HFF-Myc (cell line): ENCODE measurements around the gene TMA16.
A peak's percentile ranks its signal among the peaks of the same experiment; 100 is the strongest.
"Not testable (repeated sequence)": the region's sequence is repeated elsewhere in the genome, so short reads cannot be mapped to it uniquely, and the experiment has no call there.

Experiments
- DNase-seq: peaks from one replicate; pipeline ENCODE4 v3.0.0-alpha.2; 2011; ENCODE audit warnings: low read depth; ENCODE audit errors: extremely low read depth
- H3K4me3 ChIP-seq: replicated peaks from 2 replicates; pipeline ENCODE4 v1.5.1; 2011; ENCODE audit warnings: low read depth, mild to moderate bottlenecking, control low read depth, low read length
- TF ChIP-seq, protein P1 (sequence below): IDR thresholded peaks from 2 replicates; pipeline ENCODE4 v1.5.1; 2012; ENCODE audit warnings: mild to moderate bottlenecking, low read depth, low read length, control low read depth; ENCODE audit errors: missing control alignments

TMA16 gene

DNA sequence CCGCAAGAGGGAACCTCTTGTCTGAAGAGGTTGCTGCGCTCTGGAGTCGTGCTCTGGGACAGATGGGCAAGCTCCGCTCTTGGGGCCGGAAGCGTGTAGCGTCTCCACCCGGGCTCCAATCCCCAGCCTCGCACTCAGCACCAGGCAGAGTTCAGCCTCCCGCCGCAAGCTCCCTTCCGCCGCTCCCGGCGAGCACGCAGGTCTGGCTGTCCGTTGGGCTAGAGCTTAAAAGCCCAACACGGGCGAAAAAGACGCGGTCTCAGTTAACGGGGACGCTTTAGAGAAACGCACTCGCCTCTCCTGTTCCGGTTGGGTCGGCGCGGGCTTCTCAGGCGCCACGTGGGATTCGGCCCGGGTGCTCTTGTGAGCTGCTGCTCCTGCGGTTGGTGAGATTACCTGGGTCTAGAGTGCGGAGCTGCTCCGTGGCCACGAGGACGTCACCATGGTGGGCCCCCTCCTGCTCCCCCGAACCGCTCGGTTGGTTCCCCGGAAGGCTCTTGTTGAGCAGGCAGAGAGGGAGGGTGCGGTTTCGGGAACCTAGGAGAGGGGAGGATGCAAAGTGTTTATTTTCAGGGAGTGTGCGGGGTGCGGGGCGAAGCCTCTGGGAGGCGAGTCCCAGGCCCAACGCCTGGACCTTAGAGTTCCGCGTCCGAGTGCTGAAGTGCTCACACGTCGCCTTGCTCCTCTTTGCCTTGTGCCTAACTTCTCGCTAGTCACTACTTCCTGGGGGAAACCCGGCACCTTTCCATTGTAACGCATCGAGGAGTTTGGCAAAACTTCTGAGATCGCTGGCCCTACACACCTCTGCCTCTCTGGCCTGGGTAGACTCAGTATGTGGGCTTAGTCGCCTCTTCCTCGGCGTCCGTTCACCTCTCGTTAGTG is at the start of gene TMA16:
Gene TMA16, plus strand, starts transcription at position 331 of the 882 bp plus-strand sequence. Its CDS starts 112 bp downstream, at position 443.
- TF ChIP-seq, protein P1, sequence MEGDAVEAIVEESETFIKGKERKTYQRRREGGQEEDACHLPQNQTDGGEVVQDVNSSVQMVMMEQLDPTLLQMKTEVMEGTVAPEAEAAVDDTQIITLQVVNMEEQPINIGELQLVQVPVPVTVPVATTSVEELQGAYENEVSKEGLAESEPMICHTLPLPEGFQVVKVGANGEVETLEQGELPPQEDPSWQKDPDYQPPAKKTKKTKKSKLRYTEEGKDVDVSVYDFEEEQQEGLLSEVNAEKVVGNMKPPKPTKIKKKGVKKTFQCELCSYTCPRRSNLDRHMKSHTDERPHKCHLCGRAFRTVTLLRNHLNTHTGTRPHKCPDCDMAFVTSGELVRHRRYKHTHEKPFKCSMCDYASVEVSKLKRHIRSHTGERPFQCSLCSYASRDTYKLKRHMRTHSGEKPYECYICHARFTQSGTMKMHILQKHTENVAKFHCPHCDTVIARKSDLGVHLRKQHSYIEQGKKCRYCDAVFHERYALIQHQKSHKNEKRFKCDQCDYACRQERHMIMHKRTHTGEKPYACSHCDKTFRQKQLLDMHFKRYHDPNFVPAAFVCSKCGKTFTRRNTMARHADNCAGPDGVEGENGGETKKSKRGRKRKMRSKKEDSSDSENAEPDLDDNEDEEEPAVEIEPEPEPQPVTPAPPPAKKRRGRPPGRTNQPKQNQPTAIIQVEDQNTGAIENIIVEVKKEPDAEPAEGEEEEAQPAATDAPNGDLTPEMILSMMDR, result no peak
- peak within 1 kb of the TSS; percentile 68 for H3K4me3 ChIP-seq
- DNase-seq, result peak; percentile 90

DNA sequence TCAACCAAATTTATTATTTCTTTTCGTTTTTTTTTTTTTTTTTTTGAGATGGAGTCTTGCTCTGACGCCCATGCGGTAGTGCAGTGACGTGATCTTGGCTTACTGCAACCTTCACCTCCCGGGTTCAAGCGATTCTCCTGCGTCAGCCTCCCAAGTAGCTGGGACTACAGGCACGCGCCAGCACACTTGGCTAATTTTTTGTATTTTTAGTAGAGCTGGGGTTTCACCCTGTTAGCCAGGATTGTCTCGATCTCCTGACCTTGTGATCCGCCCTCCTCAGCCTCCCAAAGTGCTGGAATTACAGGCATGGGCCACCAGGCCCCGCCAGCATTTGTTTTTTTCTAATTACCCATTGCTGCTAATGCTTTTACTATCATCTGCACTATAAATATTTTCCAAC is 47.5 kb upstream of the TMA16 start:
- not testable (repeated sequence) for DNase-seq, H3K4me3 ChIP-seq

DNA sequence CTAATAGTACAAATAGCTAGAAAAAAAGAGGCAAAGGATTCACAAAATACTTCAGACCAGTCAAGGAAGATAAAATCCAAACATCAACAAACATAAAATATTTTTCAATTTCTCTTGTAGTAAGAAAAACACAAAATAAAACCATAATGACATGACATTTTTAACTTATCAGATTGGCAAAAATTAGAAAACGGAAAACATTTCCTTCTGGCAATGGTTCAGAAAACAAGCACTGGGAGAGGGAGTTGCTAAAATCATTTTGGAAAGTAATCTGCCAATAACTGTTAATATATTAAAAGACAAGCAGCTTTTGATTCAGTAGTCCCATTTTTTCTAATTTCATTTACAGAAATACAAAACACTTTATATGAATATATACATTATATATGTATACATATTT is 47.0 kb upstream of the TMA16 start:
- no peak for DNase-seq
- TF ChIP-seq, protein P1, result no peak
- H3K4me3 ChIP-seq, result no peak overlapping the region

DNA sequence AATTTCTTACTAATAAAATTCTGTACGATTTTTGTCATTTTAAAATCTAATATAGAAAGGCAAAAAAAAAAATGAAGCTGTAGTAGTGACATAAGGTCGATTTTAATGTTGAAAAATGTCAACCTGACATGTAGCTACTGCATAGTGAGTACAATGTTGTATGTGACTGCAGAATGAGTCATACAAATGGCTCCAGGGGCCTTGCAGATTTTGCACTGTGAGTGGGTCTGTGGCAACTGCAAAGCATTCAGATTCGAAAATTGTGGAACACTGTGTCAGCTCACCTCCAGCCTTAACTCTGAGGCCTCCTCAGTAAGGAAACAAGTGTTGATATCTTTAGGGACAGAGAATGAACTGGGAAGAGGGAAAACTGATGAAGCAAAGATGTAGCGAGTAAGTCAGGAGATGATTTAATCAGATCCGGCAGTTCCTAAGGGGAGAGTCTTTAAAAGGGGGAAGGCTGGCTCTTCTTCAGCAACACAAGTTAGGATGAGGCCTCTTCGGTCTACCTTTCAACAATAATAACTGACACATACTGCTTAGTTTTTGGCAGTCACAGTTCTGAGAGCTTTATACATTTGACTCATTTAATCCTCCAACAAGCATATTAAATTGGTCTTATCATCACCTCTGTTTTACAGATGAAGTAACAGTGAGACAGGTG is 45.8 kb upstream of the TMA16 start:
- TF ChIP-seq, protein P1, result no peak
- DNase-seq, result peak; percentile 9

DNA sequence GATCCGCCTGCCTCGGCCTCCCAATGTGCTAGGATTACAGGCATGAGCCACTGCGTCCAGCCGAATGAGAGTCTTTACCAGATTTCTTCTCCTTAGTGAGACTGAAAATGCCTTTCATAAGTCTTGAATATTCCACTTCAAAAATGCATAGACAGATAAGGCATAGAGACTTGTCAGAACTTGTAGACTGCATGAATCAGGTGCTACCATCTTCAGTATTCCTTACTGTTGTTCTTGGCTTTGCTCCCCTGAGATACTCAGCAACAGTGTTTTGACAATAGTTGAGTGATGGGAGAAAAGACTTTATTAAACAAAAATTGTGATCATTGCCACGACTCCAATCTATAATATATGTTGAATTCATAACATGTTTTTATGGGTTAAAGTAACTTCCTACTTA is 31.9 kb upstream of the TMA16 start:
- H3K4me3 ChIP-seq, result no peak overlapping the region
- TF ChIP-seq, protein P1, result no peak
- DNase-seq, result no peak

More for the DNA sequence above, 45.8 kb upstream of the TMA16 start:
- no peak overlapping the region for H3K4me3 ChIP-seq

DNA sequence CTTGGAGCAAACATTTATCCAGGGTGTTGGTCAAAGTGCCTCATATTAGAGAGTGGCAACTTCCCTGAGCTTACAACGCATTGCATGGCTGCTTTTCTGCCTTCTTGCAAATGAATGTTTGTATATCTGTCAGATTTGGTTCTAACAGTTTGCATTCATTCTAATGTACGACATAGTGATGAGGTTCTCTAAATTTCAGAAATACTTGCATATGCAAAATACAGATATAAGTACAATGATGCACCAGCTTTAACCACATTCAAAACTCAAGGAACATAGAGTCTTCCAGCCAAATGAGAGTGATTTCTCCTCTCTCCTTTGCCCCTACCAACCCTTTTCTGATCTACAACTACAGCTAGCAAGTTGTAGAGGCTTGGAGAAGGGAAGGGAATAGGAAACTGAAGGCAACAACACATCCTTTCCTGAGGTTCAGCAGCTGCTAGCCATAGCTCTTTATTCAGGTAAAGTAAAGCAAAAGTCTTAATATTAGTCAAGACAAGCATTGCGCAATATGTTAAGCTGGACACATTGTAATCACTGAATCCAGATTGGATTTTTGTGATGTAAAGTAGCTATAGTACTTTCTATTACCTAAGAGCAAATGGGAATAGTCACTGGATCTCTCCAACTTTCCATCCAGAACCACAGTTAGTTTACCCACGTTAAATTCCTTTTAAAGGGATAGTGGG is 27.3 kb upstream of the TMA16 start:
- no peak for DNase-seq
- TF ChIP-seq, protein P1, result no peak
- no peak overlapping the region for H3K4me3 ChIP-seq

DNA sequence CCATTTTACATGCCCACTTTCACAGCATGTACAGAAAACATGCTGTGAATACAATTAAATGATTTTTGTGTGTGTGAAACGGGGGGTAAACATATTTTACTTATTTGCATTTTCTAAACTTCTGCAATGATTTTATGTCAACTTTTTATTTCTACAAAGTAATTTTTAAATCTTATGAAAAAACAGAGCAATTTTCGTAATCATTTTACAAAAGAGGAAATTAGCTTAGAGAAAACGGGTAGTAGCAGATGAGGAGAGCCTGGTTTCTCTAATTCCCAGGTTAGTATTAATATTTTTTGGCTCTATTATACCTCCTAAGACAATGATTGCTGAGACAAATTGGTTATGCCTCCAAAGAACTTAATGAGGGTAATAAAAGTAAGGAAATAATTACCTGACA is 24.1 kb upstream of the TMA16 start:
- H3K4me3 ChIP-seq, result no peak overlapping the region
- TF ChIP-seq, protein P1, result no peak
- no peak for DNase-seq
